HepG2 (cell line): ENCODE data around the gene TOP1. TPM values are rescaled to one million over a fixed set of nuclear protein-coding genes. Genes with fewer than 3 reads are reported as not detected.

Experiments used
- CBX2 ChIP-seq, 2 experiments: fragments of 200-600 bp in 1 of 2; sonication (generic); formaldehyde crosslinking in 1 of 2; IDR thresholded peaks; 2 replicates each; pipeline versions ENCODE4 v1.7.0 to v1.8.1; 2018 to 2022; ENCODE audit warnings: low read depth in 2 of 2, low read length in 1 of 2, mild to moderate bottlenecking in 1 of 2, missing genetic modification reagents in 1 of 2
- DNMT3B ChIP-seq: conservative IDR thresholded peaks from 2 replicates; pipeline ENCODE4 v1.6.1; 2016; ENCODE audit warnings: missing biosample characterization, control low read depth
- IKZF4 ChIP-seq: sonication (generic); formaldehyde crosslinking; IDR thresholded peaks from 2 replicates; pipeline ENCODE4 v1.5.1; 2020; ENCODE audit warnings: borderline replicate concordance, mild to moderate bottlenecking, low read depth, missing genetic modification reagents; ENCODE audit errors: not compliant biosample characterization
- MBNL3 ChIP-seq: fragments of 250-450 bp; sonication (Bioruptor Pico); conservative IDR thresholded peaks from 2 replicates; pipeline ENCODE4 v1.8.0; 2022; ENCODE audit warnings: mild to moderate bottlenecking, inconsistent platforms
- MED1 ChIP-seq: sonication (generic); formaldehyde crosslinking; IDR thresholded peaks from 2 replicates; pipeline ENCODE4 v1.4.0; 2020; ENCODE audit warnings: missing genetic modification reagents
- MED8 ChIP-seq: sonication (generic); formaldehyde crosslinking; IDR thresholded peaks from 2 replicates; pipeline ENCODE4 v1.8.1; 2023; ENCODE audit warnings: mild to moderate bottlenecking, missing genetic modification reagents; ENCODE audit not compliant: insufficient replicate concordance
- MTA1 ChIP-seq: sonication (generic); formaldehyde crosslinking; IDR thresholded peaks from 2 replicates; pipeline ENCODE4 v1.4.0; 2020; ENCODE audit warnings: missing genetic modification reagents, mild to moderate bottlenecking, borderline replicate concordance
- NCOR1 ChIP-seq: fragments of 200-600 bp; sonication (generic); IDR thresholded peaks from 2 replicates; pipeline ENCODE4 v1.7.0; 2017; ENCODE audit warnings: antibody characterized with exemption, low read length, borderline replicate concordance
- NFIC ChIP-seq: IDR thresholded peaks from 2 replicates; pipeline ENCODE4 v1.6.1; 2012; ENCODE audit warnings: mild to moderate bottlenecking, low read length, inconsistent platforms
- SMARCC2 ChIP-seq: fragments of 450-650 bp; IDR thresholded peaks from 2 replicates; pipeline ENCODE4 v1.6.1; 2017; ENCODE audit warnings: antibody characterized with exemption, mild to moderate bottlenecking
- SP4 ChIP-seq: sonication (generic); formaldehyde crosslinking; IDR thresholded peaks from 2 replicates; pipeline ENCODE4 v1.8.1; 2023; ENCODE audit warnings: mild to moderate bottlenecking, missing genetic modification reagents
- ZEB1 ChIP-seq: IDR thresholded peaks from 2 replicates; pipeline ENCODE4 v1.6.1; 2012; ENCODE audit warnings: mild to moderate bottlenecking, low read depth, inconsistent platforms; ENCODE audit not compliant: insufficient replicate concordance
- ZMAT5 ChIP-seq: sonication (generic); formaldehyde crosslinking; IDR thresholded peaks from 2 replicates; pipeline ENCODE4 v1.5.0; 2020; ENCODE audit warnings: mild to moderate bottlenecking, low read depth, missing genetic modification reagents, borderline replicate concordance
- ZNF275 ChIP-seq: sonication (generic); formaldehyde crosslinking; IDR thresholded peaks from 2 replicates; pipeline ENCODE4 v1.8.0; 2022; ENCODE audit warnings: missing genetic modification reagents, mild to moderate bottlenecking, inconsistent platforms, borderline replicate concordance
- ZNF317 ChIP-seq: sonication (generic); formaldehyde crosslinking; IDR thresholded peaks from 2 replicates; pipeline ENCODE4 v1.5.0; 2020; ENCODE audit warnings: mild to moderate bottlenecking, missing genetic modification reagents
- ZNF33B ChIP-seq: sonication (generic); formaldehyde crosslinking; IDR thresholded peaks from 2 replicates; pipeline ENCODE4 v1.5.1; 2020; ENCODE audit warnings: mild to moderate bottlenecking, missing genetic modification reagents
- ZNF496 ChIP-seq: sonication (generic); formaldehyde crosslinking; IDR thresholded peaks from 2 replicates; pipeline ENCODE4 v1.8.1; 2023; ENCODE audit warnings: mild to moderate bottlenecking, moderate library complexity, missing genetic modification reagents; ENCODE audit not compliant: insufficient replicate concordance
- ZNF747 ChIP-seq: sonication (generic); formaldehyde crosslinking; IDR thresholded peaks from 2 replicates; pipeline ENCODE4 v1.8.1; 2023; ENCODE audit warnings: missing genetic modification reagents, mild to moderate bottlenecking, borderline replicate concordance
- ZSCAN31 ChIP-seq: sonication (generic); formaldehyde crosslinking; IDR thresholded peaks from 2 replicates; pipeline ENCODE4 v1.5.0; 2020; ENCODE audit warnings: low read depth, mild to moderate bottlenecking, missing genetic modification reagents
- polyA plus RNA-seq, 8 experiments: library from polyadenylated mRNA; depleted of rRNA in 3 of 8; stranded (reverse) in 7 of 8; unstranded in 1 of 8; fragments of >200 nt; fragmentation: Illumina TruSeq in 4 of 8; extraction: Trizol in 4 of 8; gene quantifications; 2 replicates each; pipeline versions ENCODE4 v1.2.1 to v1.2.3, GENCODE V29; 2011 to 2016; ENCODE audit warnings: low read depth in 4 of 8, missing spikeins in 1 of 8, mixed read lengths in 1 of 8; ENCODE audit not compliant: insufficient read depth in 1 of 8
- total RNA-seq, 5 experiments: library from RNA; depleted of rRNA; stranded (reverse); fragments of >200 nt; fragmentation: Illumina TruSeq; extraction: Trizol; gene quantifications; 2 replicates each; pipeline ENCODE4 v1.2.3, GENCODE V29; 2016; ENCODE audit warnings: low read depth in 1 of 5
- TF ChIP-seq, protein P1 (sequence below): sonication (generic); formaldehyde crosslinking; IDR thresholded peaks from 2 replicates; pipeline ENCODE4 v1.8.0; 2023; ENCODE audit warnings: mild to moderate bottlenecking, missing genetic modification reagents
- TF ChIP-seq, protein P2 (sequence below): sonication (generic); formaldehyde crosslinking; IDR thresholded peaks from 2 replicates; pipeline ENCODE4 v1.8.0; 2022; ENCODE audit warnings: mild to moderate bottlenecking, missing genetic modification reagents, moderate library complexity
- TF ChIP-seq, protein P3 (sequence below): sonication (generic); formaldehyde crosslinking; IDR thresholded peaks from 2 replicates; pipeline ENCODE4 v1.9.0; 2021; ENCODE audit warnings: missing genetic modification reagents, borderline replicate concordance

Gene TOP1
- total and polyA plus RNA-seq, 2 of the 13 experiments (the other 11 are each of a cell fraction or from before 2014, with no cell fraction given) = 10.2 to 19.4 TPM

- peak; percentile 1; the same call in 1 of the 2 replicates for TF ChIP-seq MTA1
- TF ChIP-seq NFIC = no peak
- TF ChIP-seq ZNF275 = 0 out of 2 replicates have a peak, but pooled peaks have one; percentile 7
- TF ChIP-seq SMARCC2 = no peak
- no peak for TF ChIP-seq SP4
- TF ChIP-seq DNMT3B = no peak; the same call in 1 of the 2 replicates
- peak; percentile 27 for TF ChIP-seq ZEB1
- TF ChIP-seq CBX2 (IDR thresholded peaks at IDR 0.05; ENCODE audit: low read depth, low read length) = no peak
- 0 out of 2 replicates have a peak, but pooled peaks have one; percentile 23 for TF ChIP-seq CBX2 (CRISPR knock-in tag; IDR thresholded peaks at IDR 0.05; ENCODE audit: low read depth)
- peak; percentile 10 for TF ChIP-seq IKZF4
- TF ChIP-seq ZNF317 (CRISPR knock-in tag) = no peak; the same call in 1 of the 2 replicates
- TF ChIP-seq ZMAT5 (CRISPR knock-in tag) = no peak
- no peak for TF ChIP-seq MBNL3 (CRISPR knock-in tag)
- TF ChIP-seq MED8 (CRISPR knock-in tag) = no peak
- TF ChIP-seq ZNF496 (CRISPR knock-in tag) = no peak
- TF ChIP-seq, protein P1, sequence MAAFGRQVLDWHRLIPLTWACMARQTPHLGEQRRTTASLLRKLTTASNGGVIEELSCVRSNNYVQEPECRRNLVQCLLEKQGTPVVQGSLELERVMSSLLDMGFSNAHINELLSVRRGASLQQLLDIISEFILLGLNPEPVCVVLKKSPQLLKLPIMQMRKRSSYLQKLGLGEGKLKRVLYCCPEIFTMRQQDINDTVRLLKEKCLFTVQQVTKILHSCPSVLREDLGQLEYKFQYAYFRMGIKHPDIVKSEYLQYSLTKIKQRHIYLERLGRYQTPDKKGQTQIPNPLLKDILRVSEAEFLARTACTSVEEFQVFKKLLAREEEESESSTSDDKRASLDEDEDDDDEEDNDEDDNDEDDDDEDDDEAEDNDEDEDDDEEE = peak; percentile 38; the same call in 1 of the 2 replicates
- no peak for TF ChIP-seq ZNF33B
- no peak for TF ChIP-seq NCOR1
- TF ChIP-seq, protein P2, sequence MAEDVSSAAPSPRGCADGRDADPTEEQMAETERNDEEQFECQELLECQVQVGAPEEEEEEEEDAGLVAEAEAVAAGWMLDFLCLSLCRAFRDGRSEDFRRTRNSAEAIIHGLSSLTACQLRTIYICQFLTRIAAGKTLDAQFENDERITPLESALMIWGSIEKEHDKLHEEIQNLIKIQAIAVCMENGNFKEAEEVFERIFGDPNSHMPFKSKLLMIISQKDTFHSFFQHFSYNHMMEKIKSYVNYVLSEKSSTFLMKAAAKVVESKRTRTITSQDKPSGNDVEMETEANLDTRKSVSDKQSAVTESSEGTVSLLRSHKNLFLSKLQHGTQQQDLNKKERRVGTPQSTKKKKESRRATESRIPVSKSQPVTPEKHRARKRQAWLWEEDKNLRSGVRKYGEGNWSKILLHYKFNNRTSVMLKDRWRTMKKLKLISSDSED (CRISPR knock-in tag) = no peak
- TF ChIP-seq, protein P3, sequence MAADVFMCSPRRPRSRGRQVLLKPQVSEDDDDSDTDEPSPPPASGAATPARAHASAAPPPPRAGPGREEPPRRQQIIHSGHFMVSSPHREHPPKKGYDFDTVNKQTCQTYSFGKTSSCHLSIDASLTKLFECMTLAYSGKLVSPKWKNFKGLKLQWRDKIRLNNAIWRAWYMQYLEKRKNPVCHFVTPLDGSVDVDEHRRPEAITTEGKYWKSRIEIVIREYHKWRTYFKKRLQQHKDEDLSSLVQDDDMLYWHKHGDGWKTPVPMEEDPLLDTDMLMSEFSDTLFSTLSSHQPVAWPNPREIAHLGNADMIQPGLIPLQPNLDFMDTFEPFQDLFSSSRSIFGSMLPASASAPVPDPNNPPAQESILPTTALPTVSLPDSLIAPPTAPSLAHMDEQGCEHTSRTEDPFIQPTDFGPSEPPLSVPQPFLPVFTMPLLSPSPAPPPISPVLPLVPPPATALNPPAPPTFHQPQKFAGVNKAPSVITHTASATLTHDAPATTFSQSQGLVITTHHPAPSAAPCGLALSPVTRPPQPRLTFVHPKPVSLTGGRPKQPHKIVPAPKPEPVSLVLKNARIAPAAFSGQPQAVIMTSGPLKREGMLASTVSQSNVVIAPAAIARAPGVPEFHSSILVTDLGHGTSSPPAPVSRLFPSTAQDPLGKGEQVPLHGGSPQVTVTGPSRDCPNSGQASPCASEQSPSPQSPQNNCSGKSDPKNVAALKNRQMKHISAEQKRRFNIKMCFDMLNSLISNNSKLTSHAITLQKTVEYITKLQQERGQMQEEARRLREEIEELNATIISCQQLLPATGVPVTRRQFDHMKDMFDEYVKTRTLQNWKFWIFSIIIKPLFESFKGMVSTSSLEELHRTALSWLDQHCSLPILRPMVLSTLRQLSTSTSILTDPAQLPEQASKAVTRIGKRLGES (CRISPR knock-in tag) = no peak
- no peak for TF ChIP-seq ZSCAN31
- TF ChIP-seq ZNF747 (CRISPR knock-in tag) = no peak
- TF ChIP-seq MED1 (CRISPR knock-in tag) = peak; percentile 43; the same call in 1 of the 2 replicates
Measured at GRCh38 chr20:41029150-41029901, 704 bp downstream of the TOP1 start (continued).
